Measurements from ENCODE around the gene PKN3.
"Not testable (repeated sequence)": the region's sequence is repeated elsewhere in the genome, so short reads cannot be mapped to it uniquely, and the experiment has no call there.

Gene PKN3

GRCh38 chr9:128693738-128694137 lies 8.6 kb upstream of the PKN3 start:
- H3K4me1 ChIP-seq (ENCODE audit: control insufficient read depth, insufficient read depth, low read length); H3K27me3 ChIP-seq (ENCODE audit: control insufficient read depth, insufficient read depth, low read length); H3K9ac ChIP-seq (ENCODE audit: low read depth, low read length); H3K27ac ChIP-seq (ENCODE audit: low read depth, low read length); H3K4me3 ChIP-seq (ENCODE audit: low read depth, low read length); H3K9me3 ChIP-seq (ENCODE audit: control insufficient read depth, insufficient read depth, low read length): not testable (repeated sequence)
- peaks cover 62% of the 10 kb centered on the region for H3K36me3 ChIP-seq (ENCODE audit: control insufficient read depth, insufficient read depth, low read length)

- Histone ChIP-seq H3K36me3 (ENCODE audit: control insufficient read depth, insufficient read depth, low read length) (peaks cover 62% of the 10 kb centered on the region), H3K4me1 (ENCODE audit: control insufficient read depth, insufficient read depth, low read length) (0 out of 2 replicates have a peak, but pooled peaks cover 4% of the 10 kb centered on the region), H3K4me3 (ENCODE audit: low read depth, low read length) (no peak overlapping the region), H3K27ac (ENCODE audit: low read depth, low read length) (no peak overlapping the region), H3K27me3 (ENCODE audit: control insufficient read depth, insufficient read depth, low read length) (no peaks in the 10 kb centered on the region), H3K9ac (ENCODE audit: low read depth, low read length) (no peak overlapping the region), H3K9me3 (ENCODE audit: control insufficient read depth, insufficient read depth, low read length) (no peaks in the 10 kb centered on the region)
These were observed 8.0 kb upstream of the PKN3 start for GRCh38 chr9:128694344-128694743.

- Histone ChIP-seq H3K27ac (ENCODE audit: low read depth, low read length) (peak overlapping the region; percentile 16), H3K9me3 (ENCODE audit: control insufficient read depth, insufficient read depth, low read length) (no peaks in the 10 kb centered on the region), H3K4me3 (ENCODE audit: low read depth, low read length) (no peak overlapping the region), H3K9ac (ENCODE audit: low read depth, low read length) (no peak overlapping the region), H3K27me3 (ENCODE audit: control insufficient read depth, insufficient read depth, low read length) (no peaks in the 10 kb centered on the region), H3K4me1 (ENCODE audit: control insufficient read depth, insufficient read depth, low read length) (no peaks in the 10 kb centered on the region), H3K36me3 (ENCODE audit: control insufficient read depth, insufficient read depth, low read length) (peaks cover 47% of the 10 kb centered on the region)
These were observed 5.2 kb upstream of the PKN3 start for GRCh38 chr9:128696923-128697707.

DNA sequence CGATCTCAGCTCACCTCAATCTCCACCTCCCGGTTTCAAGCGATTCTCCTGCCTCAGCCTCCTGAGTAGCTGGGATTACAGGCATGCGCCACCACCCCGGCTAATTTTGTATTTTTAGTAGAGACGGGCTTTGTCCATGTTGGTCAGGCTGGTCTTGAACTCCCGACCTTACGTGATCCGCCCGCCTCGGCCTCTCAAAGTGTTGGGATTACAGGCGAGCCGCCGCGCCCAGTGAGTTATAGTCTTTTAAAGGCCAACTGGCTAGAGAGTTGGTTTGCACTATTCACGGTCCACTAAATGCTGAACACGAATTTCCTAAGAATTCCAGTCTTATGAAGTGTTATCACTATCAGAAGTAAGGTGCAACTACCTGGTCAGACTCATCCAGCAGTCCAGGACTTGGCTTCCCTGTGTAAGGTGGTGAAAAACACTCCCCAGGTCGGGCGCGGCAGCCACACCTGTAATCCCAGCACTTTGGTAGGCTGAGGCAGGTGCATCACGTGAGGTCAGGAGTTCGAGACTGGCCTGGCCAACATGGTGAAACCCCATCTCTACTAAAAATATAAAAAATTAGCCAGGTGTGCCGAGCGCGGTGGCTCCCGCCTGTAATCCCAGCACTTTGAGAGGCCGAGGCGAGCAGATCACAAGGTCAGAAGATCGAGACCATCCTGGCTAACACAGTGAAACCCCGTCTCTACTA lies 3.1 kb upstream of the PKN3 start:
- not testable (repeated sequence) for H3K9me3 ChIP-seq (ENCODE audit: control insufficient read depth, insufficient read depth, low read length); H3K27ac ChIP-seq (ENCODE audit: low read depth, low read length)

GRCh38 chr9:128701227-128701854 lies 962 bp upstream of the PKN3 start:
- Histone ChIP-seq H3K4me1 (ENCODE audit: control insufficient read depth, insufficient read depth, low read length) (no peaks in the 10 kb centered on the region), H3K9me3 (ENCODE audit: control insufficient read depth, insufficient read depth, low read length) (no peaks in the 10 kb centered on the region), H3K9ac (ENCODE audit: low read depth, low read length) (no peak overlapping the region), H3K27ac (ENCODE audit: low read depth, low read length) (no peak overlapping the region), H3K27me3 (ENCODE audit: control insufficient read depth, insufficient read depth, low read length) (no peaks in the 10 kb centered on the region), H3K4me3 (ENCODE audit: low read depth, low read length) (no peak overlapping the region), H3K36me3 (ENCODE audit: control insufficient read depth, insufficient read depth, low read length) (peaks cover 15% of the 10 kb centered on the region)

More for the DNA sequence above, 3.1 kb upstream of the PKN3 start:
- not testable (repeated sequence) for H3K9ac ChIP-seq (ENCODE audit: low read depth, low read length); H3K4me3 ChIP-seq (ENCODE audit: low read depth, low read length); H3K4me1 ChIP-seq (ENCODE audit: control insufficient read depth, insufficient read depth, low read length); H3K27me3 ChIP-seq (ENCODE audit: control insufficient read depth, insufficient read depth, low read length)
- peaks cover 25% of the 10 kb centered on the region for H3K36me3 ChIP-seq (ENCODE audit: control insufficient read depth, insufficient read depth, low read length)

GRCh38 chr9:128702949-128703615 lies 779 bp downstream of the PKN3 start:
- H3K4me3 ChIP-seq (ENCODE audit: low read depth, low read length): peak overlapping the region; percentile 81
- no peak overlapping the region; the same call in 1 of the 2 replicates for H3K9ac ChIP-seq (ENCODE audit: low read depth, low read length)
- peaks cover 13% of the 10 kb centered on the region for H3K36me3 ChIP-seq (ENCODE audit: control insufficient read depth, insufficient read depth, low read length)
- H3K27ac ChIP-seq (ENCODE audit: low read depth, low read length): peak overlapping the region; percentile 67
- no peaks in the 10 kb centered on the region for H3K4me1 ChIP-seq (ENCODE audit: control insufficient read depth, insufficient read depth, low read length)
- H3K27me3 ChIP-seq (ENCODE audit: control insufficient read depth, insufficient read depth, low read length): no peaks in the 10 kb centered on the region
- H3K9me3 ChIP-seq (ENCODE audit: control insufficient read depth, insufficient read depth, low read length): no peaks in the 10 kb centered on the region

- Histone ChIP-seq H3K27ac (ENCODE audit: low read depth, low read length) (no peak overlapping the region), H3K9ac (ENCODE audit: low read depth, low read length) (no peak overlapping the region), H3K27me3 (ENCODE audit: control insufficient read depth, insufficient read depth, low read length) (no peaks in the 10 kb centered on the region), H3K9me3 (ENCODE audit: control insufficient read depth, insufficient read depth, low read length) (no peaks in the 10 kb centered on the region), H3K36me3 (ENCODE audit: control insufficient read depth, insufficient read depth, low read length) (peaks cover 13% of the 10 kb centered on the region), H3K4me3 (ENCODE audit: low read depth, low read length) (peak overlapping the region; percentile 81), H3K4me1 (ENCODE audit: control insufficient read depth, insufficient read depth, low read length) (no peaks in the 10 kb centered on the region)
These were observed 1.5 kb downstream of the PKN3 start for GRCh38 chr9:128703616-128704355.

DNA sequence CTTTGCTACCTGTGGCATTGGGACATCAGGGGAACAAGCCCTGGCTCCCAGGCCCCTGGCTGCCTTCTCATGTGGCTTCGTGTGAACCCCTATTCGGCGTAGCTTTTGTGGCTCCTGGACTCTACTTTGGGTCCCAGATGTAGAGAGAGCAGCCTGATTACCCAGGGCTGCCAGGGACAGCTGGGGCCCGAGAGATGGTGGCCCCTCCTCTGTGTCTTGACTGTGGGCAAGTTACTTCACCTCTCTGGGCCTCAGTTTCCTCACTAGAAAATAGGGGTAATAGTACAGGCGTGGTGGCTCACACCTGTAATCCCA lies 2.0 kb downstream of the PKN3 start:
- no peaks in the 10 kb centered on the region for H3K4me1 ChIP-seq (ENCODE audit: control insufficient read depth, insufficient read depth, low read length)
- H3K27me3 ChIP-seq (ENCODE audit: control insufficient read depth, insufficient read depth, low read length): no peaks in the 10 kb centered on the region
- H3K27ac ChIP-seq (ENCODE audit: low read depth, low read length): no peak overlapping the region
- peaks cover 13% of the 10 kb centered on the region for H3K36me3 ChIP-seq (ENCODE audit: control insufficient read depth, insufficient read depth, low read length)
- no peak overlapping the region for H3K9ac ChIP-seq (ENCODE audit: low read depth, low read length)
- H3K4me3 ChIP-seq (ENCODE audit: low read depth, low read length): no peak overlapping the region
- no peaks in the 10 kb centered on the region for H3K9me3 ChIP-seq (ENCODE audit: control insufficient read depth, insufficient read depth, low read length)

DNA sequence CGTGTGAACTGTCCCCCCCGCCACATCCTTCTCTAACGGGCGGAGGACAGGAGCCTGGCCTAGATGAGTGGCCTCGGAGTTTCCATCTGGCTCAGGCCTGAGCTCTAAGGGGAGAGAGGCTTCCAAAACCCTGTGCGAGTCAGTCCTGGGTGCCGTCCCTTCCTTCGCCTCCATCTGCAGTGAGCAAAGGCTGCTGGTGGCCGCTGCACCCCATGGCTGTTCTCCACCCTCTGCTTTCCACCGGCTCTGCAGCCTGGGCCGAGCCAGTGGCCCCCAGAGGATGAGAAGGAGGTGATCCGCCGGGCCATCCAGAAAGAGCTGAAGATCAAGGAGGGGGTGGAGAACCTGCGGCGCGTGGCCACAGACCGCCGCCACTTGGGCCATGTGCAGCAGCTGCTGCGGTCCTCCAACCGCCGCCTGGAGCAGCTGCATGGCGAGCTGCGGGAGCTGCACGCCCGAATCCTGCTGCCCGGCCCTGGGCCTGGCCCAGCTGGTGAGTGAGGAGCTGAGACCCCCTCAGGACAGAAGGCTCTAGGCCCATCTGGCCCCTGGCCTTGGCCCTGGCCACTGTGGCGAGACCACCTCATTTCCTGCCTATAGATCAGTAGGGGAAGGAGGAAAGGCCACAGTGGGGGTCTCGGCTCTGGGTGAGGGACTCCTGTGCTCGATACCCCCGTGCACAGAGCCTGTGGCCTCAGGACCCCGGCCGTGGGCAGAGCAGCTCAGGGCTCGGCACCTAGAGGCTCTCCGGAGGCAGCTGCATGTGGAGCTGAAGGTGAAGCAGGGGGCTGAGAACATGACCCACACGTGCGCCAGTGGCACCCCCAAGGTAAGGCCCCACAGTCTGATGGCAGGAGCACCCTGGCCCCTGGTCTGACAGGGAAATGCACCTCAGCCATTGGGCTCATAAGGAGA lies 3.0 kb downstream of the PKN3 start:
- Histone ChIP-seq H3K4me3 (ENCODE audit: low read depth, low read length) (no peak overlapping the region), H3K4me1 (ENCODE audit: control insufficient read depth, insufficient read depth, low read length) (no peaks in the 10 kb centered on the region), H3K27me3 (ENCODE audit: control insufficient read depth, insufficient read depth, low read length) (no peaks in the 10 kb centered on the region), H3K36me3 (ENCODE audit: control insufficient read depth, insufficient read depth, low read length) (peaks cover 13% of the 10 kb centered on the region), H3K27ac (ENCODE audit: low read depth, low read length) (no peak overlapping the region), H3K9me3 (ENCODE audit: control insufficient read depth, insufficient read depth, low read length) (no peaks in the 10 kb centered on the region), H3K9ac (ENCODE audit: low read depth, low read length) (no peak overlapping the region)

DNA sequence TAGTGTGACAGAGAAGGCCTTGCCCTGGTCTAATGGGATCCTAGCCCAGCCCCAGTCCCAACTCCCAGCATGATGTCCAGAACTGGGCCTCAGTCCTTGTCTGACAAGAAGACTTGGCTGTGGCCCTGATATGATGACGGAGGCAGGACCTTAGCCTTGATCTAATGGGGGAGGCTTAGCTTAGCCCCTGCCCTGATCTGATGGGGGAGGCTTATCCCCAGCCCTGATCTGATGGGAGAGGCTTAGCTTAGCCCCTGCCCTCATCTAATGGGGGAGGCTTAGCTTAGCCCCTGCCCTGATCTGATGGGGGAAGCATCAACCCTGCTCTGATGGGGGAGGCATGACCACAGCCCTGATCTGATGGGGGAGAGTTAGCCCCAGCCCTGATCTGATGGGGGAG lies 3.7 kb downstream of the PKN3 start:
- Histone ChIP-seq H3K9me3 (ENCODE audit: control insufficient read depth, insufficient read depth, low read length) (no peaks in the 10 kb centered on the region), H3K9ac (ENCODE audit: low read depth, low read length) (no peak overlapping the region), H3K27ac (ENCODE audit: low read depth, low read length) (no peak overlapping the region), H3K36me3 (ENCODE audit: control insufficient read depth, insufficient read depth, low read length) (peaks cover 13% of the 10 kb centered on the region), H3K4me3 (ENCODE audit: low read depth, low read length) (no peak overlapping the region), H3K4me1 (ENCODE audit: control insufficient read depth, insufficient read depth, low read length) (no peaks in the 10 kb centered on the region), H3K27me3 (ENCODE audit: control insufficient read depth, insufficient read depth, low read length) (no peaks in the 10 kb centered on the region)

Data from HUES48 (cell line).